Activated CD8-positive, alpha-beta memory T cell treated with anti-CD3 and anti-CD28 coated beads, Interleukin-2, amount 50 U/mL, for 1 hour (primary cell): ENCODE results near the gene DUSP16.
"Not testable (repeated sequence)": the region's sequence is repeated elsewhere in the genome, so short reads cannot be mapped to it uniquely, and the experiment has no call there.

ENCODE experiments used
- DNase-seq: peaks from one replicate; pipeline ENCODE4 v3.0.0-alpha.2; 2020; ENCODE audit errors: extremely low read depth

Gene DUSP16

GRCh38 chr12:12522657-12523056, 40.0 kb downstream of the DUSP16 start:
- not testable (repeated sequence) for DNase-seq

DNA sequence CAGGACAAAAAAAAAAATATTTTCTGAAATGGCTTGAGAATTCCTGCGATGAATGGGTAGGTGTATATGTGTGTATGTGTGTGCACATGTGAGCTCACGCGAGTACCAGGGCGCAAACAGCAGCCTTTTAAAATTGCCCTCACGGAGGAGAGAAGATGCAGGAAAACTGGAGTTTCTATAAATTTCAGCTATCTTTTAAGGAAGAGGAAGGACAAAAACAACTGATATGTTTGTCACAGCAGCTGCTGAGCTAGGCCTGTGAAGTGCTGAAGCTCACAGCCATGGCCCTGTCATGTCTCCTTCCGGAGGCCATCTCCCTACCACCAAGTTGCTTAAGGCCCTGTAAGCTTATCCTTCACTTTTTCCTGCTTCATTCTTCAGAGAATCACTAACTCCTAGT, 40.8 kb downstream of the DUSP16 start:
- DNase-seq = no peak

- DNase-seq = no peak
Measured at GRCh38 chr12:12521044-12521485, 41.6 kb downstream of the DUSP16 start.

- no peak for DNase-seq
Measured at GRCh38 chr12:12520273-12520672, 42.4 kb downstream of the DUSP16 start.

- DNase-seq = no peak
Measured at GRCh38 chr12:12519354-12519998, 43.2 kb downstream of the DUSP16 start.

GRCh38 chr12:12518919-12519318, 43.7 kb downstream of the DUSP16 start:
- no peak for DNase-seq

DNA sequence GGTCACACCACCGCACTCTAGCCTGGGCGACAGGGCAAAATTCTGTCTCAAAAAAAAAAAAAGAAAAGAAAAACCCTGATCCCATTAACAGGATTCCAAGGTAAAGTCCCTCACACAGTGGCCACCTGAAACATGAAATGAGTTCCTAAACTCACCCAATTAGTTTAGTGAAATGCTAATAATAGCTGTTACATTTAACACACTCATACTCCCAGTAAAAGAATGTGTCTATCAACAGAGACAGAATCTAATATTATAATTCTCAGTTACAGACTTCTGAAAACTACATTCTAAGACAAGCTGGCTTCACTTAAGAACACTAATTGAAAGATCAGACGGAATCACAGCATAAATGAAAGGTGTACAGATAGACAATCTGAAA, 44.2 kb downstream of the DUSP16 start:
- no peak for DNase-seq

DNA sequence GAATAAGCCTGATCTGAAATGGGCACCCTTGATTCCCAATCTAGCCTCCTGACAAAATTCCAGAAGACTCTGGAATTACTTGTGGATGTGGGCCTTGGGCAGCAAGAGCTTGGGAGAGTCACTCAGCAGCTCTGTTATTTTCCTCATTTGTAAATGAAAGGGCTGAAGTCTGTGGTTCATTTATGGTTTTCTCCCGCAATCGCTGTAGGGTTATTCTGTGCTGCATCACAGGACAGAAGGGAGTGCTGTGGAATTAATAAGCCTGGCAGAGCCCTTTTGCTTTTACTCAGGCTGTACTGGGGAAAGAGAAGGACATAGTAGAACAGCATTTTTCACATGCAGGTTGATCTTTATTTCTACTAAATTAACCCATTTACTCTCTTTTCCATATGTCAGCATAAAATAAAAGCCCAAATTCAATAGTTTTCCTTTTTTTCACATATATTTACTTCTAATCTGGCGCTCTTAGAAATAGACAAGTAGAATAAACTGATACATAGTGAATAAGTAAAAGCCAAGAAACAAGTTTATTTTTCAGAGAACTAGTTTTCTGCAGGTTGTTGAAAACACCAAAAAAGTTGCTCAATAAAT, 49.2 kb downstream of the DUSP16 start:
- no peak for DNase-seq

GRCh38 chr12:12511895-12512711, 50.6 kb downstream of the DUSP16 start:
- DNase-seq = no peak

DNA sequence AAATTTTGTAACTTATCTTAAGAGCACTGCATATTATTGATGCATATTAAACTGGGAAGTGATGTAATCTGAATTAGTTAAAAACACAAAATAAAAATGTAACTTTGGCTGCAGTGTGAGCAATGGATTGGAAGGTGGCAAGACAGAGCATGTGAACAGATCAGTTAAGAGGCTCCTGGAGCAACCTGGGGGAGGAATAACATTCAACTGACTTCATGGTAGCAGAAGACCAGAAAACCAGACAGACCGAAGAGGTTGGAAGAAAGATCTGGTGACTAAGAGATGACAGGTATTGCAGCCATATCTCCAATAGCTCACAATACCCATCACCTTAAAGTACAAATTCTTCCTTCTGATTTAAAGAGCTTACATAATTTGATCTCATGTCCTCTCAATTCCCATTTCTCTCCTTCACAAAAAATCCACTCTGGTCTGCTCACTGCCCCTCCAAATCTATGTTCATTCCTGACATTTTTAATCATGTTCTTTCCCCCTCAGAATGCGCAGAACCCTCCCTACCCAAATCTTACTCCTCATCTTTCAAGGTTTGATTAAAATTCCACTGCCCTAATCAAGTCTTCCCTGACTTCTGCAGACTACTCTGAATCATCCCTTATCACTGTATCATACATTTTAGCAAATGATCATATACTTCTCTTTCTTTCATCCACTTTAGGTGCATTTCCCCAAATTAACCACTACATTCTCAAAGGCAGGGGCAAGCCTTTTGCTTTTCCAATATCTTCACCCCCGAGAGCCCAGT, 51.5 kb downstream of the DUSP16 start:
- DNase-seq = no peak

DNA sequence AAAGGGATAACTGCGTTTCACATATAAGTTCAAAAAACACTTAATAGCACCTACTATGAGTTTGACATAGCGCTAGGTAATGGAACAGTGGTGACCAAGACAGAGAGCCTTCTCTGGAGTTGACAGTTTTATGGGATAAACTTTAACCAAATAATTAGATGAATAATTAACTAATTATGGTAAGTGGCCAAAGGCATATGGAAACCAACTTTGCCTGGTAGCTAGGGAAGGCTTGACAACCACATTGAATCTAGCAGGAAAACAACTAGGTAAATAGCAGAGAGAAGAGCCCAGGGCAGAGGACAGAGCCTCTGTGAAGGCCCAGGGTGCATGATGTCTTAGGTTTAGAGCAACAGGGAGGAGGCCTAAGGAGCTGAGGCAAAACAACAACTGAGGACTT, 52.1 kb downstream of the DUSP16 start:
- DNase-seq = no peak

GRCh38 chr12:12510141-12510540, 52.5 kb downstream of the DUSP16 start:
- no peak for DNase-seq

DNA sequence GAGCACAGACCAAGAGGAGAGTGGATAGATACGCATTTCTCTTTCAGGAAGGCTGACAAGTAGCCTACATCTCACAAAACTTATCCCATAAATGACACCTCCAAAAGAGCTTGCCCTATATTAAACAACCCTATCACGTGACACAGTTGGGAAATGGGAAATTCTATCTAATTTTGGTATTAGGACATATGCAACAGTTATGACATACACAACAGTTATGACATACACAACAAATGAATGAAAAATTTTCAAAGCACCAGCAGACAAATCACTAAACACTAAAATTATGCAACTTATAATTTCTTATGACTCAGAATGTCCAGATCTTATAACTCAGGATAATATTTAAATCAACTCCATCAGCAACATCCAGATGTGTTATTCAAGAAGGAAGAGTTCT, 54.1 kb downstream of the DUSP16 start:
- DNase-seq = no peak

GRCh38 chr12:12507121-12507520, 55.5 kb downstream of the DUSP16 start:
- DNase-seq = no peak

DNA sequence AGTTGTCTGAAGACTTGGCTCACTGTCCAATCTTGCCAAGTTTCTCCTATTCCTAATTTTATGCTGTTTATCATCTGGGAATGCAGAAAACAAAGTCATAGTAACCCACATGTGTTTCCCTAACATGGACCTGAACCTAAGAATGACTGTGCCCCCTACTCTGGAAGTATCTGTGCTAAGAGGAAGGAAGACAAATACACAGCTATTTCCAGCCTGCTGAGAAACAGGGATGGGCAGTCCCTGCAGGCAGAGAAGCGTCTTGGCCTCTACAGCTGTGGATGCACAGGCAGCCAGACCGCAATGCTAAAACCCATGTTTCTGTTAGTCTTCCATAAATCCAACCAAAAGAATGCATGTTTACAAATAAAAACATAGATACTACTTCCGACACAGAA, 56.2 kb downstream of the DUSP16 start:
- no peak for DNase-seq

GRCh38 chr12:12505544-12506495, 56.8 kb downstream of the DUSP16 start:
- DNase-seq = no peak

DNA sequence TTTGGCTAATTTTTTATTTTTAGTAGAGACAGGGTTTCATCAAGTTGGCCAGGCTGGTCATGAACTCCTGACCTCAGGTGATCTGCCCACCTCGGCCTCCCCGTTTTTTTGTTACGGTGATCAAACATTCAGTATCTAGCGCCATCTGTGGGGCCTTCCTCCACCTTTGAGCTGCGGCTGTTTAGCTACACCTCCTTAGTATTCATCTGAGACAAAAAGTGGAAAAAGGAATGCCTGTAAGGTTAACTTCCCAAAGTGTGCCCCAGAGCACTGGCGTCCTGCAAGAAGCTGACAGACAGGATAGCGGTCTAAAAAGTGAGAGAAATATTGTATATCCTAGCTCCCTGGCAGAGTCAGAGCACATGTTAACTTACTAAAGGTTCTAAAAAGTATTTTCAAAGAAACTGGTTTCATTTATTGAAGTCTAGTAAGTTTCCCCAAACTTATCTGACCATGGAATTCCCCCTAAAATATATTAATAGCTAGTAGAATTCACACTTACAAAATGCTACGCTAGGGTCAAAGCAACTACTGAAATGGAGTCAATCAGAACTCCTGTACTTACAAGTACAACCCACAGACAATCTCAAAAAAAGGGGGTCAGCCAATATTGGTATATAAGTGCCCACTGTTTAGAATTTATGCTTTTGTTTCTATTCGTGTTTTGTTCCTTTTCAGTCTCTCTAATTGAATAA, 59.1 kb downstream of the DUSP16 start:
- DNase-seq = no peak

- no peak for DNase-seq
Measured at GRCh38 chr12:12502815-12503151, 59.9 kb downstream of the DUSP16 start.

- DNase-seq = not testable (repeated sequence)
Measured at GRCh38 chr12:12502130-12502814, 60.4 kb downstream of the DUSP16 start.

DNA sequence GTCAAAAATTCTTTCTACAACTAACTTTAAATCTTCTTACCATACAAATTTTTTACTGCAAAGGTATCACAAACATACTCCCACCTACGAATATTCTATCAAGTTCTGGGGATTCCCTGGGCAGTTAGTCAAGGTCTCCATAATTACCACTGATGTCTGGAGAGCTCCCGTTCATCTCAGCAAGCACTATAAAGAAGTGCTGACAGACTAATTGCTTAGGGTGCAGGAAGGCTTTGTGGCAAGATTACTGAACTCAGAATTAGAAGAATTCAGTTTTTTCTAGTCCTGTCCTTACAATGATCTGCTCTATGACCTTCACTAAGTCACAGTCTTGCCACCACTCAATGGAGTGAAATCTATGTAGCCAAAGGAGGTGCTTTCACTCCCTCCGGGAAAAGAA, 61.5 kb downstream of the DUSP16 start:
- no peak for DNase-seq
